SK-N-SH (cell line): Measurements from ENCODE around the gene MAP7D2. TPM values are rescaled to one million over a fixed set of nuclear protein-coding genes. Genes with fewer than 3 reads are reported as not detected.
A peak's percentile ranks its signal among the peaks of the same experiment; 100 is the strongest.

Experiments used
- CTCF ChIA-PET: fragments of 300-600, 350-600 bp; formaldehyde crosslinking; extraction: SDS; loops from one replicate; lab custom pipeline; 2021; lab: Yijun Ruan, JAX
- POLR2A ChIA-PET: fragments of 350-600 bp; sonication (Branson Sonifier 250); formaldehyde crosslinking; extraction: SDS; loops from one replicate; lab custom pipeline; 2020; ENCODE audit warnings: antibody characterized with exemption, inconsistent platforms; lab: Yijun Ruan, JAX
- DNase-seq: peaks from one replicate; pipeline ENCODE4 v3.0.0; 2012
- H2AFZ ChIP-seq: fragments of 200-600 bp; sonication (generic); 2 replicates; pipeline ENCODE4 v1.8.1; 2016; ENCODE audit warnings: antibody characterized with exemption, mild to moderate bottlenecking, low read depth
- H3F3A ChIP-seq: fragments of 200-600 bp; sonication (generic); replicated peaks from 2 replicates; pipeline ENCODE3; 2016; ENCODE audit warnings: antibody characterized with exemption, mild to moderate bottlenecking; ENCODE audit not compliant: insufficient read depth
- H3K27ac ChIP-seq, 2 experiments: fragments of 200-500 bp in 1 of 2; fragments of 200-600 bp in 1 of 2; sonication (Bioruptor generic) in 1 of 2; sonication (generic), shearing (Covaris generic) in 1 of 2; 2 replicates each; pipeline versions ENCODE4 v1.5.1 to v1.6.1; 2014 to 2016; ENCODE audit warnings: low read depth in 2 of 2, inconsistent platforms in 1 of 2, low read length in 1 of 2, mild to moderate bottlenecking in 1 of 2, mixed read lengths in 1 of 2
- H3K27me3 ChIP-seq: fragments of 200-600 bp; sonication (generic), shearing (Covaris generic); 2 replicates; pipeline ENCODE4 v1.6.1; 2016; ENCODE audit warnings: mixed run types; ENCODE audit not compliant: insufficient read depth
- H3K36me3 ChIP-seq, 2 experiments: fragments of 200-500 bp in 1 of 2; fragments of 200-600 bp in 1 of 2; sonication (Bioruptor generic) in 1 of 2; sonication (generic) in 1 of 2; replicated peaks in 1 of 2; 2 replicates each; pipeline versions ENCODE3 to v1.5.1; 2014 to 2016; ENCODE audit warnings: low read length in 1 of 2, mild to moderate bottlenecking in 1 of 2; ENCODE audit not compliant: insufficient read depth in 2 of 2, control insufficient read depth in 1 of 2
- H3K4me1 ChIP-seq, 2 experiments: fragments of 200-500 bp in 1 of 2; fragments of 200-600 bp in 1 of 2; sonication (Bioruptor generic) in 1 of 2; sonication (generic), shearing (Covaris generic) in 1 of 2; 2 replicates each; pipeline versions ENCODE4 v1.5.1 to v1.6.1; 2014 to 2016; ENCODE audit warnings: low read depth in 1 of 2, low read length in 1 of 2, mixed run types in 1 of 2; ENCODE audit not compliant: insufficient read depth in 2 of 2, control insufficient read depth in 1 of 2
- H3K4me2 ChIP-seq: fragments of 200-600 bp; sonication (generic), shearing (Covaris generic); 2 replicates; pipeline ENCODE4 v1.6.1; 2017; ENCODE audit warnings: mixed run types
- H3K4me3 ChIP-seq, 2 experiments: fragments of 200-500 bp in 1 of 2; fragments of 200-600 bp in 1 of 2; sonication (Bioruptor generic) in 1 of 2; sonication (generic), shearing (Covaris generic) in 1 of 2; 2 replicates each; pipeline versions ENCODE4 v1.5.1 to v1.8.1; 2014 to 2016; ENCODE audit warnings: low read depth in 2 of 2, inconsistent platforms in 1 of 2, low read length in 1 of 2, mild to moderate bottlenecking in 1 of 2, mixed read lengths in 1 of 2, moderate library complexity in 1 of 2
- H3K79me2 ChIP-seq: fragments of 200-600 bp; sonication (generic); 2 replicates; pipeline ENCODE4 v1.8.1; 2017; ENCODE audit warnings: mild to moderate bottlenecking; ENCODE audit not compliant: insufficient read depth
- H3K9ac ChIP-seq: fragments of 200-600 bp; sonication (generic); 2 replicates; pipeline ENCODE4 v1.6.1; 2017; ENCODE audit warnings: mixed run types
- H3K9me2 ChIP-seq: fragments of 200-600 bp; sonication (generic); 2 replicates; pipeline ENCODE4 v1.6.1; 2017; ENCODE audit warnings: mixed run types
- H3K9me3 ChIP-seq: fragments of 200-600 bp; sonication (generic); 2 replicates; pipeline ENCODE4 v1.6.1; 2017; ENCODE audit warnings: mixed run types, mild to moderate bottlenecking, moderate library complexity
- H4K20me1 ChIP-seq: fragments of 200-600 bp; sonication (generic); 2 replicates; pipeline ENCODE4 v1.6.1; 2017; ENCODE audit warnings: mild to moderate bottlenecking, mixed run types; ENCODE audit not compliant: insufficient read depth
- EP300 ChIP-seq, 2 experiments: IDR thresholded peaks; 2 replicates each; pipeline versions ENCODE4 v1.4.0 to v1.6.1; 2012; ENCODE audit warnings: borderline replicate concordance in 1 of 2, low read depth in 1 of 2, low read length in 1 of 2
- FOSL2 ChIP-seq: IDR thresholded peaks from 2 replicates; pipeline ENCODE4 v1.4.0; 2012; ENCODE audit warnings: low read depth, mild to moderate bottlenecking, moderate library complexity, borderline replicate concordance
- FOXJ3 ChIP-seq: sonication (generic); formaldehyde crosslinking; IDR thresholded peaks from 2 replicates; pipeline ENCODE4 v1.5.1; 2020; ENCODE audit warnings: mild to moderate bottlenecking, missing genetic modification reagents
- GATA2 ChIP-seq: sonication (generic); formaldehyde crosslinking; IDR thresholded peaks from 2 replicates; pipeline ENCODE4 v1.5.0; 2020; ENCODE audit warnings: mild to moderate bottlenecking, missing genetic modification reagents
- IRF3 ChIP-seq: fragments of 150-350 bp; IDR thresholded peaks from 2 replicates; pipeline ENCODE4 v1.6.1; 2016; ENCODE audit warnings: mild to moderate bottlenecking, low read depth, low read length
- RAD21 ChIP-seq: IDR thresholded peaks from 2 replicates; pipeline ENCODE4 v1.6.1; 2012; ENCODE audit warnings: mild to moderate bottlenecking, low read length
- RCOR1 ChIP-seq: fragments of 150-350 bp; IDR thresholded peaks from 2 replicates; pipeline ENCODE4 v1.6.1; 2017; ENCODE audit warnings: antibody characterized with exemption, low read length
- SIN3A ChIP-seq: IDR thresholded peaks from 2 replicates; pipeline ENCODE4 v1.6.1; 2012; ENCODE audit warnings: low read depth, mild to moderate bottlenecking, low read length, moderate library complexity, borderline replicate concordance
- WGBS: methylation state at CpG from one replicate; pipeline ENCODE4 v1.1.6; 2017; ENCODE audit warnings: low lambda C conversion rate; 5-methylcytosine and 5-hydroxymethylcytosine counted together
- polyA plus RNA-seq, 3 experiments: library from polyadenylated mRNA; depleted of rRNA; stranded (reverse); fragments of >200 nt; gene quantifications; 2 replicates each; pipeline ENCODE4 v1.2.3, GENCODE V29; 2012
- TF ChIP-seq, protein P1 (sequence below): IDR thresholded peaks from 2 replicates; pipeline ENCODE4 v1.4.0; 2012; ENCODE audit warnings: low read depth, borderline replicate concordance

MAP7D2 gene
- polyA plus RNA-seq, 1 of the 3 experiments (the other 2 are of a cell fraction), result 2.7 TPM

DNA sequence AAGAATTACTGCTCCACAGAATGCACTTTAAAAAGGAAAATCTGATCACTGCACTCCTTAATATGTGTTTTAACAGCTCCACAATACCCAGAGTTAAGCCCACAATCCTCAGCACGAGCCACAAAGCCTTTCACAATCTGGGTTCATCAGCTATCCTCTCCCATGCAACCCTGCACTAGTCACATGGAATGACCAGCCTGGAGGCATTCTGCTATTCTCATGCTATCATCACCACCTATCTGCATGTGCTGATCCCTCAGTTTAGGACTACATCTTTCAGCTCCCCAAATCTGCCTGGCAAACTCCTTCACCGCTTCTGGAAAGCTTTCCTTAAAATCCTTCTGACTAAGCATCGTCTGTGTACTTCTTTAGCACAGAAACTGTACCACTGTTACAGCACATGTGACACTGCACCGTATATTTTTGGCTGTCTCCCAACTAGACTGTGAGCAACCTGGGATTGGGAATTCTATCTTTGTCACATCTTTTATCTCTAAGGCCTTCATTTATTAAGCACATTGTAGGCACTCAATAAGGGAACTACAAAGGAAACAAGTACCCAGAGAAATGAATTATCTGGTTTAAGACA lies 43.2 kb upstream of the MAP7D2 start:
- CTCF ChIA-PET, result interaction anchor here (0.6 kb wide), 1 partner anchor 1757 kb away, joined by 4 read pairs; no protein-coding TSS in a partner anchor
- H3K4me3 ChIP-seq, result no peak overlapping the region
- H3K9me3 ChIP-seq, result no peaks in the 10 kb centered on the region
- H4K20me1 ChIP-seq, result no peaks in the 10 kb centered on the region
- peaks cover 13 to 39% of the 10 kb centered on the region in 2 experiments for H3K36me3 ChIP-seq
- no peak overlapping the region; a peak in 1 of 4 replicates for H3K27ac ChIP-seq
- no peaks in the 10 kb centered on the region for H3K9me2 ChIP-seq
- H3K79me2 ChIP-seq, result no peaks in the 10 kb centered on the region
- WGBS, result 56% methylated on average over 4 of the region's 4 CpGs
- H3K27me3 ChIP-seq, result peaks cover 5% of the 10 kb centered on the region; the same call in 1 of the 2 replicates
- no peak overlapping the region for H2AFZ ChIP-seq
- TF ChIP-seq GATA2 (CRISPR knock-in tag) (peak; percentile 53; the same call in 1 of the 2 replicates), FOXJ3 (CRISPR knock-in tag) (no peak)
- TF ChIP-seq, protein P1, sequence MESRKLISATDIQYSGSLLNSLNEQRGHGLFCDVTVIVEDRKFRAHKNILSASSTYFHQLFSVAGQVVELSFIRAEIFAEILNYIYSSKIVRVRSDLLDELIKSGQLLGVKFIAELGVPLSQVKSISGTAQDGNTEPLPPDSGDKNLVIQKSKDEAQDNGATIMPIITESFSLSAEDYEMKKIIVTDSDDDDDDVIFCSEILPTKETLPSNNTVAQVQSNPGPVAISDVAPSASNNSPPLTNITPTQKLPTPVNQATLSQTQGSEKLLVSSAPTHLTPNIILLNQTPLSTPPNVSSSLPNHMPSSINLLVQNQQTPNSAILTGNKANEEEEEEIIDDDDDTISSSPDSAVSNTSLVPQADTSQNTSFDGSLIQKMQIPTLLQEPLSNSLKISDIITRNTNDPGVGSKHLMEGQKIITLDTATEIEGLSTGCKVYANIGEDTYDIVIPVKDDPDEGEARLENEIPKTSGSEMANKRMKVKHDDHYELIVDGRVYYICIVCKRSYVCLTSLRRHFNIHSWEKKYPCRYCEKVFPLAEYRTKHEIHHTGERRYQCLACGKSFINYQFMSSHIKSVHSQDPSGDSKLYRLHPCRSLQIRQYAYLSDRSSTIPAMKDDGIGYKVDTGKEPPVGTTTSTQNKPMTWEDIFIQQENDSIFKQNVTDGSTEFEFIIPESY, result no peak
- POLR2A ChIA-PET, result no interaction called here
- no peak overlapping the region for H3K9ac ChIP-seq
- peaks cover 0 to 3% of the 10 kb centered on the region in 2 experiments; a peak in 1 of 4 replicates for H3K4me1 ChIP-seq
- DNase-seq, result peak; percentile 32
- no peak overlapping the region for H3K4me2 ChIP-seq
- H3F3A ChIP-seq, result no peaks in the 10 kb centered on the region

DNA sequence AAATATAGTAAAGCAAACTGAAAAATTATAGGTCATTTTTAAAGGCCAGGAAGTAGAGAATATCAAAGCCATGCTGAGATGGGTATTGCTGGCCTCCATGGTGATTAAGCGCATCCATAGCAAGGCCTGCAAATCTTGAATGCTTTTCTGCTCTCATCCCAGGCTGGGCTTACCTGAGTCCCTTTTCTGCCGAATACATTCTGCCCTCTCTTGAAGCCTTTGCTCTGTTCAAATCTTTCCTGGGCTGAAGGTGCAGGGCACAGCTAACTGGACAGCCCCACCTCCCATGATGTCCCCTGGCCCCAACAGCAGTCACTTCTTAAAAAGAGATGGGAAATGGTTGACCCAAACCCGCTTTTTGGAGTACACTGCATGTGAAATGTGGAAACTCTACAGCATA lies 35.0 kb upstream of the MAP7D2 start:
- H3K36me3 ChIP-seq, result peaks cover 35 to 42% of the 10 kb centered on the region in 2 experiments
- DNase-seq, result no peak
- H3K9ac ChIP-seq, result no peak overlapping the region
- H3K9me2 ChIP-seq, result no peaks in the 10 kb centered on the region
- H3K4me1 ChIP-seq, result no peaks in the 10 kb centered on the region
- no peak overlapping the region for H3K4me2 ChIP-seq
- H2AFZ ChIP-seq, result no peak overlapping the region
- H4K20me1 ChIP-seq, result no peaks in the 10 kb centered on the region
- H3F3A ChIP-seq, result no peaks in the 10 kb centered on the region
- no peak overlapping the region for H3K27ac ChIP-seq
- H3K9me3 ChIP-seq, result no peaks in the 10 kb centered on the region
- TF ChIP-seq, protein P1, result no peak
- TF ChIP-seq SIN3A (no peak), RAD21 (no peak), IRF3 (no peak), EP300 (IDR thresholded peaks at IDR 0.05; ENCODE audit: borderline replicate concordance in 1 of 2, low read depth in 1 of 2, low read length in 1 of 2) (no peak), FOSL2 (no peak), RCOR1 (no peak)
- TF ChIP-seq, all 33 proteins: peak for 0
- 59% methylated on average over 3 of the region's 3 CpGs for WGBS
- no peak overlapping the region for H3K4me3 ChIP-seq
- H3K27me3 ChIP-seq, result no peaks in the 10 kb centered on the region
- ChIA-PET CTCF (interaction anchor here (0.6 kb wide), 1 partner anchor 30 kb away, joined by 3 read pairs; no protein-coding TSS in a partner anchor), POLR2A (no interaction called here)
- no peaks in the 10 kb centered on the region for H3K79me2 ChIP-seq
